Measurements from ENCODE around the gene ADK.

GRCh38 chr10:74231375-74231774 is 80.4 kb downstream of the ADK start:
- TF ChIP-seq, protein P1, sequence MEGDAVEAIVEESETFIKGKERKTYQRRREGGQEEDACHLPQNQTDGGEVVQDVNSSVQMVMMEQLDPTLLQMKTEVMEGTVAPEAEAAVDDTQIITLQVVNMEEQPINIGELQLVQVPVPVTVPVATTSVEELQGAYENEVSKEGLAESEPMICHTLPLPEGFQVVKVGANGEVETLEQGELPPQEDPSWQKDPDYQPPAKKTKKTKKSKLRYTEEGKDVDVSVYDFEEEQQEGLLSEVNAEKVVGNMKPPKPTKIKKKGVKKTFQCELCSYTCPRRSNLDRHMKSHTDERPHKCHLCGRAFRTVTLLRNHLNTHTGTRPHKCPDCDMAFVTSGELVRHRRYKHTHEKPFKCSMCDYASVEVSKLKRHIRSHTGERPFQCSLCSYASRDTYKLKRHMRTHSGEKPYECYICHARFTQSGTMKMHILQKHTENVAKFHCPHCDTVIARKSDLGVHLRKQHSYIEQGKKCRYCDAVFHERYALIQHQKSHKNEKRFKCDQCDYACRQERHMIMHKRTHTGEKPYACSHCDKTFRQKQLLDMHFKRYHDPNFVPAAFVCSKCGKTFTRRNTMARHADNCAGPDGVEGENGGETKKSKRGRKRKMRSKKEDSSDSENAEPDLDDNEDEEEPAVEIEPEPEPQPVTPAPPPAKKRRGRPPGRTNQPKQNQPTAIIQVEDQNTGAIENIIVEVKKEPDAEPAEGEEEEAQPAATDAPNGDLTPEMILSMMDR (IDR thresholded peaks at IDR 0.05; ENCODE audit: insufficient read depth, low read length), result no peak
- no peak for TF ChIP-seq POLR2AphosphoS5 (IDR thresholded peaks at IDR 0.05; ENCODE audit: low read depth)

Data from HL-60 (cell line).